Activated naive CD8-positive, alpha-beta T cell treated with anti-CD3 and anti-CD28 coated beads, Interleukin-2, amount 50 U/mL, for 16 hours (primary cell): ENCODE measurements around the gene CADM1.

Experiments
- DNase-seq: peaks from one replicate; pipeline ENCODE4 v3.0.0-alpha.2; 2020; ENCODE audit warnings: low read depth, low spot score

The CADM1 gene

GRCh38 chr11:115447273-115447864 is 56.8 kb downstream of the CADM1 start:
- DNase-seq = no peak

GRCh38 chr11:115446214-115446613 is 58.0 kb downstream of the CADM1 start:
- no peak for DNase-seq

- DNase-seq = no peak
Observed at GRCh38 chr11:115444542-115444941, 59.7 kb downstream of the CADM1 start.

- no peak for DNase-seq
Observed at GRCh38 chr11:115439969-115440540, 64.2 kb downstream of the CADM1 start.

GRCh38 chr11:115439385-115439784 is 64.8 kb downstream of the CADM1 start:
- no peak for DNase-seq

GRCh38 chr11:115437902-115438575 is 66.2 kb downstream of the CADM1 start:
- DNase-seq = no peak

GRCh38 chr11:115430345-115430744 is 73.9 kb downstream of the CADM1 start:
- DNase-seq = no peak

- no peak for DNase-seq
Observed at GRCh38 chr11:115428306-115428705, 75.9 kb downstream of the CADM1 start.

GRCh38 chr11:115425816-115426215 is 78.4 kb downstream of the CADM1 start:
- no peak for DNase-seq

- no peak for DNase-seq
Observed at GRCh38 chr11:115425250-115425649, 79.0 kb downstream of the CADM1 start.

GRCh38 chr11:115423728-115424459 is 80.3 kb downstream of the CADM1 start:
- DNase-seq = no peak

GRCh38 chr11:115421992-115422689 is 82.1 kb downstream of the CADM1 start:
- DNase-seq = no peak

GRCh38 chr11:115421352-115421991 is 82.7 kb downstream of the CADM1 start:
- DNase-seq = no peak

- no peak for DNase-seq
Observed at GRCh38 chr11:115420505-115420904, 83.7 kb downstream of the CADM1 start.

- no peak for DNase-seq
Observed at GRCh38 chr11:115418626-115419025, 85.6 kb downstream of the CADM1 start.

- no peak for DNase-seq
Observed at GRCh38 chr11:115418081-115418480, 86.1 kb downstream of the CADM1 start.

GRCh38 chr11:115411120-115411519 is 93.1 kb downstream of the CADM1 start:
- DNase-seq = no peak

- DNase-seq = no peak
Observed at GRCh38 chr11:115409691-115410220, 94.5 kb downstream of the CADM1 start.

- DNase-seq = no peak
Observed at GRCh38 chr11:115409116-115409670, 95.0 kb downstream of the CADM1 start.

- DNase-seq = no peak
Observed at GRCh38 chr11:115408036-115408921, 95.9 kb downstream of the CADM1 start.
